NOMO-1 (cell line): ENCODE results near the gene COL26A1.
"Not testable (repeated sequence)": the region's sequence is repeated elsewhere in the genome, so short reads cannot be mapped to it uniquely, and the experiment has no call there.

Experiments
- DNase-seq, 2 experiments: peaks; one replicate each; lab custom pipeline; 2025; ENCODE audit not compliant: unreplicated experiment in 2 of 2; lab: John Stamatoyannopoulos, UW

COL26A1 gene

DNA sequence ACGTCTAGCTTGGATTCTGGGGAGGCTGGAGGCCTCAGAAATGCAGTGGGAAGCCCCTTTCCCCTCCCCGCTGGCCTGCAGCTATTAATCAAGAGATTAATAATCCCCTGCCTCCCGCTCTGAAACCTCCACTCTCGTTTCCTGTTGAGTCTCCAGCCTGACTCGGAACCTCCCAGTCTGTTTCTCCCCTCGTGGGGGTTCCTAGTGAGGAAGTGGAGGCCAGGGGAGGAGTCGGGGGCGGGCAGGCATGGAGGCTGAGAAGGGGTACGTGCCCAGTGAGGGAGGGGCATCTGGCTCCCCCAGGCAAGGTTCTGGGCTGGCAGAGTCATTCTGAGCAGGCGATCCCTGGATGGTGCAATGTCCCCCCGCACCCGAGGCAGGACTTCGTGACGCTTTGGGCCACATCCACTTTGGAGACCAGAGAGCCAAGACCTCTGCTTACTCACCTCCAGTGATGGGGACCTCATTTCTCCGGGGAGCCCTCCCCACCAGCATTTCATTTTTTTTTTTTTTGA lies 73.6 kb downstream of the COL26A1 start:
- no peak for DNase-seq

DNA sequence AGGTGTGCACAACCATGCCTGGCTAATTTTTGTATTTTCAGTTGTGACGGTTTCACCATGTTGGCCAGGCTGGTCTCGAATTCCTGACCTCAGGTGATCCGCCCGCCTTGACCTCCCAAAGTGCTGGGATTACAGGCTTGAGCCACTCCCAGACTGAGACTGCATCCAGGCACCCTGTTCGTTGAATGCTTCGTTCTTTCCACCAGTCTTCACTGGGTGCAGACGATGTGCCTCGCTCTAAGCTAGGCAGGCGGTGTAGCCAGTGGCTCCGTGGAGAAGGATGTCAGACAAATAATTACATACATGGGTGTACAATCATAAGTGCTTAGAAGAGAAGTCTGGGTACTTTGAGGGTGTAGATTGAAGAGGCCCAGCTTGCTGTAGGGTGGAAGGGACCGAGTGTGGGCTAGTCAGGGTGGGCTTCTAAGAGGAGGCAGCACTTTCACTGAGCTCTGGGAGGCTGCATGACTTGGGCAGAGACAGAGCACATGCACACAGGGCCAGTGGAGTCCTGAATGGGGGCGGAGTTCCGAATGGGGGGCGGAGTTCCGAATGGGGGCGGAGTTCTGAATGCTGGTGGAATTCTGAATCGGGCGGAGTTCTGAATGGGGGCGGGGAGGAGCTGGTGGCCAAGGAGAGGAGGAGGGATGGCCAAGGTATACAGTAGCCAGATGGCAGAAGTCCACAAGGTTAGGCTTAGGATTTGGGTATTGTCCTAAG lies 74.3 kb downstream of the COL26A1 start:
- no peak for DNase-seq

DNA sequence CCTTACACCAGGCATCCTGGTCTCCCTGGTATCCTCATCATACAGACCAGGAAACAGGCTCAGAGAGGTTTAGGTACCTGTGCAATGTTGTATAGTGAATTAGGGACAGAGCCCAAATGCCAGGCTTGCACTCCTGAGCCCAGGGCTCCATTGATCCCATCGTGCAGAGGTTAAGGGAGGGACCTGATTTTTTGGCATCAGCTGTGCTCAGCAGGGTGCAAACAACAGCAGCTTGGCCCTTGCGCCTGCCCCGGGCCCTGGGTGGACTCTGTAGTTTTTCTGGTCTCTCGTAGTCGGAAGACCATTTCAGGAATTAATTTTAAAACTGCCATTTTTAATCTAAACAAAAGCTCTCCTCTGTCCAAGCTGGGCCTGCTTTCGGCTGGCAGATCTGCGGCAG lies 79.2 kb downstream of the COL26A1 start:
- no peak for DNase-seq

DNA sequence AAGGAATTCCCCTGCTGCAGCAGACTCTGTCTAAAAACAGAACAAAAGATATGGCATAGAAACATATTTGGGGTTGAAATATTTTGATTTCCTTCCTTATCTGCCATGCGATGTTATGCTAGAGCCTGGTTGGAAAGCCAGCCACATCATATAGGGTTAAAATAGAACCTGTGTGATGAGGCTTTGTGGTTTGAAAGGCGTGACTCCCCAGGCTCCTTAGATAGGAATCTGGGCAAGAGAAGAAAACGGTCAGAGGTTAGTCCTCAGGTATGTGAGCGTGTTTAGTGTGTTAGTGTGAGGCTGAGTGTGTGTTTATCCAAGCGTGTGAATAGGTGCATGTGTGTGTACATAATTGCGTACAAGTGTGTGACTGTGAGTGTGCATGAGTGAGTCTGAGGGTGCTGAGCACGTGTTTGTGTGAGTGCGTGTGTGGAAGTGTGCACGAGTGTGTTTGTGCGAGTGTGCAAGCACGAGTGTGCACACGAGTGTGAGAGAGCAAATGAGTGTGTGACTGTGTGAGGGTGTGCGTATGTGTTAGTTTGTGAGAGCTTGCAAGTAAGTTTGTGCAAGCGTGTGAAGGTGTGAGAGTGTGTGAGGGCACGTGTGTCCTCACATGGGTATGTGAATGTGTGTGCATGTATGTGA lies 79.9 kb downstream of the COL26A1 start:
- no peak for DNase-seq

DNA sequence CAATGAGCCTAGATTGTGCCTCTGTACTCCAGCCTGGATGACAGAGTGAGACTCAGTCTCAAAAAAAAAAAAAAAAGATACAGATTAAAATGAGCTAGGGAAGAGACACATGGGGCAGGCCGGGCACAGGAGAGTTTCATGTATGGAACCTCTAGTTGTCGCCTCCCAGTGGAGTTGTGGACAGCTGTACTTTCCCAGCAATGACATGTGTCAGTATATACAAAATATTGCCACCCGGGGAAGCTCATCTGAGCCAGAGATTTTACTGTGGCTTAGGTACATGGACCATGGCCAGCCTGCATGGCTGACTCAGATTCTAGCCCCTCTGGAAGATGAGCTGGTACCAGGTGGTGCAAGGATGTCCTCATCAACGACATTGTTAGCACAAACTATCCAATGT lies 87.4 kb downstream of the COL26A1 start:
- no peak for DNase-seq

DNA sequence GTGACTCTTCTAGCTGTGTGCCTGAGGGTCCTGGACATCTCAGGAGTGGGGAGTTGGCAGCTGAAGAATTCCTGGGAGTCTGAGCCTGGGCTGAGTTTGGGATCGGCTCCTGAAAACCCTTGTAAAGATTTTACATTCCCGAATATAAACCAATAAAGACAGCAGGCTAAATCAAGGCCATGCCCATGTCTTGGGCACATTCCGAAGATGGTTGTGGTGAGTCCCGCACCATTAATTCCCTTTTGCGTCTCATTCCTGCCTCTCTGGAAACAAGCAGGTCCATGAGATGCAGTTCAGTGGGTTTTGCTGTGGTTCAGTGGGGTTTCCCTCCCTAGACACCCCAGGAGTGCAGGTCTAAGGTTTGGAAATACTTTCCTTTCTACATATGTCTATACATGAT lies 90.9 kb downstream of the COL26A1 start:
- DNase-seq, result no peak

DNA sequence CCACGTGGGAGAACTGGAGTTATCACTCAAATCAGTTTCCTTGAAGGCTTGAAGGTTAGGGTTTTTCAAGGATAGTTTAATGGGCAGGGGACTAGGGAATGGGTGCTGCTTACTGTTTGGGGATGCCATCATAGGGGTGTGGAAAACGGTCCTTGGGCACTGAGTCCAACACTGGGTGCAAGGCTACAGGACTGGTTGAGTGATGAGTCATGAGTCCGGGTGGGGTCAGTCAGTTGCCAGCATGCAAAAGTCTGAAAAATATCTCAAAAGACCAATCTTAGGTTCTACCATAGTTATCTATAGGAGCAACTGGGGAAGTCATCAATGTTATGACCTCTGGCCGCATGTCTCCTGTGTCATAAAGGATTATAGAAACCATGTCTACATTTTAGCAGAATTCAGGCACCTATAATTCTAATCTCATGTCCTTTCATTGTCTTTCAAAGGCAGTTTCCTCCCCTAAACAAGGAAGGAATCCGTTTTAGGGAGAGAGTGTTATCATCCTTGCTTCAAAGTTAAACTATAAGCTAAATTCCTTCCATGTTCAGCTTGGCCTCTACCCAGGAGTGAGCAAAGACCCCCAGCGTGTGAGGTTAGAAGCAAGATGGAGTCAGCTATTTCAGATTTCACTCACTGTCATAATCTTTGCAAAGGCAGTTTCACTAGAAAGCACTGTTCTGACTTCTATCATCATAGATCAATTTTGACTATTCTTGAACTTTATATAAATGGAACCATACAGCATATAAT lies 94.5 kb downstream of the COL26A1 start:
- DNase-seq, result no peak

DNA sequence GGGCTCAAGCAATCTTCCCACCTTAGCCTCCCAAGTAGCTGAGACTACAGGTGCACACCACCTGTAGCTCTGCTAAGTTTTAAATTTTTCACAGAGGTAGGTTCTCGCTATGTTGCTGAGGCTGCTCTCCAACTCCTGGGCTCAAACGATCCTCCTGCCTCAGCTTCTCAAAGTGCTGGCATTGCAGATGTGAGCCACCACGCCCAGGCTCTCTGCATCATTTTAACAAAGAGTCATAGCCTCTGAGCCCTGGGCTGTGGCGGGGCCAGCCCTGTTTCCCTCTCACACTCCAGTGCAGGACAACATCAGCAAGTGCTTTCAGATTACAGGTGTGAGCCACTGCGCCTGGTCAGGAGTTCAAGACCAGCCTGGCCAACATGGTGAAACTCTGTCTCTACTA lies 102.5 kb downstream of the COL26A1 start:
- no peak for DNase-seq

DNA sequence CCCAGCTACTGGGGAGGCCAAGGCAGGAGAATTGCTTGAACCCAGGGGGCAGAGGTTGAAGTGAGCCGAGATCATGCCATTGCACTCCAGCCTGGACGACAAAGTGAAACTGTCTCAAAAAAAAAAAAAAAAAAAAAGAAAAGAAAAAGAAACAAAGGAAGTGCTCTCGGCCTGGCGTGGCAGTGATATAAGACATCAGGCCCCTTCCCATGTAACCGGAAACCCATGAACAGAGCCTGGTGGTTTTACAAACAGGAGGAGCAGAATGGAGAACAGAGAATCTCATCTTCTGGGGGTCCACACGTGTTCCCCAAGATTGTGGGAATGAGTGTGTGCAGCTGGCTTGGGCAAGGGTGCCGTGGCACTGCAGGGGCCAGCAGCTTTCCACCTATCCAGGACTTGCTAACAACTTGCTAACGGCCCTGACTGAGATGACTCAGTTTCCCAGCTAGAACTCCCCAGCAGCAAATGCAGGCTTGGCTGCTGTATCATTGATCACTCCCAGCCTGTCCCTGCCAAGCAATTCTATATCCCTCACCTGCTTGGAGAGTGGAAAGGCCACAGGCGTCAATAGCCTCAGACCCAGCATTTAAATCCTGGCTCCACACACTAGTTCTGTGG lies 103.0 kb downstream of the COL26A1 start:
- no peak for DNase-seq

DNA sequence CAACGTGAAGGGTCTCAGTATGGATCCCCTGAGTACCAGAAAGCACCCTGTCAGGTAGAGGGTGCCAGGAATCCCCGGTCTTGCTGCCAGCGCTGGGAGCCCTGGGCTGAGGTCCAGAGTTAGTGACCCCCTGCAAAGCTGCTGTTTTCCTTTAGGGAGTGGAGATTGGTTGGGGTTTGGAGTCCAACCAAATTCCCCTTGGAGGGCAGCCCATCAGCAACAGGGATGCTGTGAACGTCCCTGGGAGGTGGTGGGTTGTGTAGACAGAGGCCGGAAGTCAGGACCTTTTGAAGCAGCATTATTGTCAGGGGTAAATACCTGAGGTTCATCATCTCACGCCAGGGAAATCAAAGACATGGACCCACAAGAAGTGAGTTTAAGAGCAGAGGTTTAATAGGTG lies 104.2 kb downstream of the COL26A1 start:
- DNase-seq, result no peak

DNA sequence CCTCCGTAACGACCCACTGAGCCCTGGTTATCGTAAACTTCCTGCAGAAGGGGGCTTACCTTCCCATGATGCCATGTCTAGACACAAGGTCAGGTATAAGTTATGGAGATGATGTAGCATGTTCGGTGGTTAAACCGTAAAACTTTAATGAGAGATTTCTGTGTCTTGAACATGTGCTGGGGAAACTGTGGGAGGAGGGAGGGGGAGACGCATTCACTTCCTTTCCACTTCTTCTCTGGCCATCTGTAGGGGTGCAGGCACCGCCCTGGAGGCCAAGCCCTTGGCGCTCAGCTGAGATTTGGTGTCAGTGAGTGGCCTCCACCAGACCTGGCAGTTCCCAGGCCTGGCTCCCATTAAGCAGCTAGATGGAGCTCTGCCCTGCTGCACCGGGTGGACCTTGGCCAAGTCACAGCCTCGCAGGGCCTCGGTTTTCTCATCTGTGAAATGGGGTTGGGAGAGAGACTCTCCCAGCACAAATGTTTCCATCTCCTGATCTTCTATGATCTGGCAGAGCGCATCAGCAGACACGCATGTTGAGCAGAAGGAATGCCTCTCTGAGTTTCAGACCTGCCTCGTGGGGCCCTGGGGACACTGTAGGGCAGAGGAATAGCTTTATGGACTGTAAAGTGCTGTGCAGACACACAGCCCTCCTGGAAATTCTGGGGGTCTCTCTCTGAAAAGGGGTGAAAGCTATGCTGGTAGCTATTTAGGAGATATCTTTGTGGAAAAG lies 106.0 kb downstream of the COL26A1 start:
- DNase-seq, result no peak

DNA sequence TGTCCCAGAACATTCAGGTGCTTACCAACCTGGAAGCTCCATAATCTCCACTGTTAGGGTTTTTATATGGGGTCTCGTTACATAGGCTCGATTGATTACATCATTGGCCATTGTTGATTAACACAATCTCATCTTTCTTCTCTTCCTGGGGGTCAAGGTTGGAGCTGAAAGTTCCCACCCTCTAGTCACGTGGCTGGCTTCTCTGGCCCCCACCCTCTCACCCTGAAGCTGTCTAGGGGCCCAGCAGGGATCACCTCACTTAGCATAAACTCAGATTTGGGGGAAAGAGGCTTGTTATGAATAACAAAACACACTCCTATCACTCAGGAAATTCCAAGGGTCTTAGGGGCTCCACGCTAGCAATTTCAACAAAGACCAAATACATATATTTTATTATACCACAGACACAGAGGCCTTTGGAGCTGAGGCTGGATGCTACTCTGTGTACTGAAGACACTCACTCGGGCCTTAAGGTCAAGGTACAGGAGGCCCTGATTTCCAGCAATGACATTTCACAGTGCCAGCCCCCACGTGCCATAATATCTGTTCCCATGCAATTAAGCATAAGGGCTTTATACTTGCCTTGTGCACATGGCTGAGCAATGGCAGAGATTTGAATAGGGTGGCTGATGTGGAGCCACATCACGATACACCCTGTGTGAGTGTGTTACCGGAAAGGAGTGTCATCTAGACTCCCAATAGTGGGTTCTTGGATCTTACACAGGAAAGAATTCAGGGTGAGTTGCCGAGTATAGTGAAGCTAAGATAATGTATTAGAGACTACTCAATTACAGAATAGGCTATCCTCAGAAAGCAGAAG lies 108.2 kb downstream of the COL26A1 start:
- no peak for DNase-seq

DNA sequence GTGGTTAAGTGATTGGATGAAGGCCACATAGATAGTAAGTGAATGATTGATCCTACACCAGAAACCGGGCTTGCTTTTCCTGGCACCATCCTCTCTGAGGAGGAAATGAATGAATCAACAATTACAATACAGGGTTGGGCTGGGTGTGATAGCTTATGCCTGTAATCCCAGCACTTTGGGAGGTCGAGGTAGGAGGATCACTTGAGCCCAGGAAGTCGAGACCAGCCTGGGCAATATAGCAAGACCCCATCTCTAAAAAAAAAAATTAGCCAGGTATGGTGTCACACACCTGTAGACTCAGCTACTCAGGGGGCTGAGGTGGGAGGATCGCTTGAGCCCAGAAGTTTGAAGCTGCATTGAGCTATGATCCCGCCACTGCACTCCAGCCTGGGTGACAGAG lies 111.5 kb downstream of the COL26A1 start:
- DNase-seq, result no peak

DNA sequence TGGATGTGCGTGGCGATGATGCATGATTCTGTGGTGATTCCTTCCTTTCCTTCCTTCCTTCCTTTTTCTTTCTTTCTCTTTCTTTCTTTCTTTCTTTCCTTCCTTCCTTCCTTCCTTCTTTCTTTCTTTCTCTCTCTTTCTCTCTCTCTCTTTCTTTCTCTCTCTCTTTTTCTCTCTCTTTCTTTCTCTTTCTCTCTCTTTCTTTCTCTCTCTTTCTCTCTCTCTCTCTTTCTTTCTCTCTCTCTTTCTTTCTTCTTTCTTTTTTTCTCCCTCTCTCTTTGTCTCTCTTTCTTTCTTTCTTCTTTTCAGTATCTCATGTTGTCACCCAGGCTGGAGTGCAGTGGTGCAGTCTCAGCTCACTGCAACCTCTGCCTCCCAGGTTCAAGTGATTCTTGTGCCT lies 113.0 kb downstream of the COL26A1 start:
- DNase-seq, result not testable (repeated sequence)

DNA sequence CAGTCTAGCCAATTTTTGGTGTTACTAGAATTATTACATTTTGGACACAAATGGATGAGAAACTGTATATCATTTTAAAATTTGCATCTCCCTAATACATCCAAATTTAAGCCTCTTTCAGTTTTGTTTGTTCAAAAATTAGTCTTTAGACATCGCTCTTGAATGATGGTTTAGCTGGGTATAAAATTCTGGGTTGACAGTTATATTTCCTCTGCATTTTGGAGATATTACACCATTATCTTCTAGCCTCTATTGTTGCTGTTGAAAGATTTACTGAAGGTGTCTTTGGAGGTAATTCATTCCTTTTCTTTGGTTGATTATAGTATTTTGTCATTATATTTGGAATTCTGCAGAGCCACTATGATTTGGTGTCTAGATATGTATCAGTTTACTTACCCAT lies 116.5 kb downstream of the COL26A1 start:
- DNase-seq, result no peak

DNA sequence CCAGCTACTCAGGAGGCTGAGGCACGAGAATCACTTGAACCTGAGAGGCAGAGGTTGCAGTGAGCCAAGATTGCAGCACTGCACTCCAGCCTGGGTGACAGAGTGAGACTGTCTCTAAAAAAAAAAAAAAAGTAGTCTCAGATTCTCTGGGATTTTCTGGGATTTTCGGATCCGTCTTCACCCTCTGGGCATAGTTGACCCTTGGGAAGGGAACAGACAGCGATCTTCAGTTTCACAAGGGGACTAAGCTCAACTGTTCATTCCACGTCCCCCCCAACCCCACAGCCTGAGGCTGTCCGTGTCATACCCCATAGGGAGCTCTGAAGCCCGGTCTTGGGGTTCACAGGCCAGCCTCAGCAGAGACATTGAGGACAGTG lies 123.4 kb downstream of the COL26A1 start:
- DNase-seq, result not testable (repeated sequence)

DNA sequence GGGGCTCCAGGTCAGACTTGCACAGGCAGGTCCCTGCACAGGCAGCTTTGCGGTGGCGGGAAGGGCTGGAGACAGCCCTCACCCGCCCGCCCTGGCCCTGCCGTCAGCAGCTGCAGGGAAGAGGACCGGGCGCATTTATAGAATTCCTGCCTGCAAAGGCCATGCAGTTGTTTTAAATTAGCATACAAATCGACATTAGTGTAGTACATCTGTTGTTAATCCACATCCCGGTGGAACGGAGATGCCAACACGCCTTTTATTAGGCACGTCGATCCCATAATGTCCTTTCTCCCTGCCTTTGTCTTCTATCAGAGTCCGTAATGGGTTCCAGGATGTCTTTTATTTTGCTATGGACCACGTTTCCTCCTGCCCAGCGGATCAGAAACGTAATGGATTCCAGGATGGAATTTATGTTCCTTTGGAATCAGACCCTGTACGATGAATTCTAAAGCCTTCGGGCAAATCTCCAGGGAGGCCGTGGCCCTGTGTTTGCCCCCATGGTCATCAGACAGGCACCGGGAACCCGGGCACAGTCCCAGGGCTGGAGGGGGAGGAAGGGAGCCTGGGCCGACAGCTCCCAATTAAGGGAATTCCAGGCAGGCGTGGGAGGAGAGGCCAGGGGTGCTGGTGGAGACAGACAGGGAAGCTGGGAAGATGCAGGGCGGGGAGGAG lies 123.9 kb downstream of the COL26A1 start:
- no peak for DNase-seq

DNA sequence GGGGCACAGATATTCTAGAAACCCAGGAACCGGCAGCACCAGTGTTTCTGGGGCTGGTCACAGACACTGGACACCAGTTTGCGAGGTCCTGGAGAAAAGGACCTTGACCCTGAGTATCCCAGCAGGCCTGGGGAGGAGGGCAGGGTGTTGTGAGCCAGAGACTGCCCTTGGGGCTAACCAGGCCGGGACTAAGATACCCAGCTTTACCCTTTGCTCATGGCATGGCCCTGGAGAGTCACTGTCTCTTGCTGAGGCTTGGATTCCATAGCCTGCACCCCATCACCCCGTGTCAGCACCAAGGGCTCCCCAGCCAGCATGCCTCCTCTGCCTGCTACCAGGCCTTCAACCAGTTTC lies 124.4 kb downstream of the COL26A1 start:
- DNase-seq, result no peak

DNA sequence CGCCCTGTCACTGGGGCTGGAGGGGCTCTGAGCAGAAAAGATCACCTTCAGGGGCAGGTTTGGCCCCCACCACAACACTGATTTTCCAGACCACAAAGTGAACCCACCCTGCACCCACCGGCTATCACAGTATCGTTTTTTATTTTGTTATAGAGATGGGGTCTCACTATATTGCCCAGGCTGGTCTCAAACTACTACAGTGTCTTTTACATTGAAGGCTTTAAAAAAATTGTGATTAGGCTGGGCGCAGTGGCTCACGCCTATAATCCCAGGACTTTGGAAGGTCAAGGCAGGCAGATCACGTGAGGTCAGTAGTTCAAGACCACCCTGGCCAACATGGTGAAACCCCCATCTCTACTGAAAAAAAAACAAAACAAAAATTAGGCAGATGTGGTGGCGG lies 125.1 kb downstream of the COL26A1 start:
- no peak for DNase-seq
